Esophagus squamous epithelium (tissue), 5 donors: ENCODE results near the gene SLC25A42. TPM values are rescaled to one million over a fixed set of nuclear protein-coding genes. Genes with fewer than 3 reads are reported as not detected.
"Not testable (repeated sequence)": the region's sequence is repeated elsewhere in the genome, so short reads cannot be mapped to it uniquely, and the experiment has no call there.

Experiments used
- DNase-seq: peaks from one replicate; lab custom pipeline; 2025; lab: John Stamatoyannopoulos, UW
- H3K27ac ChIP-seq, 4 donors: fragments of 200-600 bp; sonication (generic); one replicate each; pipeline ENCODE4 v1.5.1; 2016 to 2019; ENCODE audit warnings: mild to moderate bottlenecking in 1 of 4
- H3K27me3 ChIP-seq, 4 donors: fragments of 200-600 bp; sonication (generic); 1 replicate in 3 of 4; 2 replicates in 1 of 4; pipeline versions ENCODE4 v1.5.1 to v1.6.0; 2017 to 2021; ENCODE audit warnings: antibody characterized with exemption in 1 of 4
- H3K36me3 ChIP-seq, 3 donors: fragments of 200-600 bp; sonication (generic); one replicate each; pipeline ENCODE4 v1.5.1; 2016 to 2019
- H3K4me1 ChIP-seq, 3 donors: fragments of 200-600 bp; sonication (generic); one replicate each; pipeline ENCODE4 v1.5.1; 2017 to 2019
- H3K4me3 ChIP-seq, 4 donors: fragments of 200-600 bp; sonication (generic); 1 replicate in 3 of 4; 2 replicates in 1 of 4; pipeline ENCODE4 v1.5.1; 2016 to 2019; ENCODE audit warnings: mild to moderate bottlenecking in 2 of 4, moderate library complexity in 1 of 4
- H3K9me3 ChIP-seq, 3 donors: fragments of 200-600 bp; sonication (generic); one replicate each; pipeline ENCODE4 v1.5.1; 2016 to 2019
- POLR2A ChIP-seq, 4 donors: fragments of 450-650 bp; IDR thresholded peaks; one replicate each; pipeline ENCODE4 v1.6.1; 2017; ENCODE audit warnings: antibody characterized with exemption in 4 of 4, mild to moderate bottlenecking in 4 of 4, moderate library complexity in 3 of 4
- WGBS, 2 donors: methylation state at CpG; one replicate each; pipeline ENCODE4 v1.1.5; 2018; 5-methylcytosine and 5-hydroxymethylcytosine counted together
- intact Hi-C: fragments of 100-400 bp; cut with DNase I; formaldehyde crosslinking; loops from one replicate; pipeline ENCODE4 v1.15.0; 2022
- total RNA-seq, 4 donors: library from RNA; depleted of rRNA; stranded (reverse); fragments of >200 nt; gene quantifications; one replicate each; pipeline ENCODE4 v1.1.0, GENCODE V29; 2016
- TF ChIP-seq, protein P1 (sequence below), 6 experiments: fragments of 450-650 bp in 4 of 6; fragments of 200-600 bp in 2 of 6; sonication (generic) in 2 of 6; IDR thresholded peaks; one replicate each; pipeline ENCODE4 v1.5.1; 2016 to 2019; ENCODE audit warnings: antibody characterized with exemption in 6 of 6, mild to moderate bottlenecking in 4 of 6, moderate library complexity in 4 of 6
- donor health status: DM: yes; HTN: yes; CAD: no.

The SLC25A42 gene
- total RNA-seq, 4 donors from 2014 or later: 1.7 to 3.8 (median 3.3) TPM

DNA sequence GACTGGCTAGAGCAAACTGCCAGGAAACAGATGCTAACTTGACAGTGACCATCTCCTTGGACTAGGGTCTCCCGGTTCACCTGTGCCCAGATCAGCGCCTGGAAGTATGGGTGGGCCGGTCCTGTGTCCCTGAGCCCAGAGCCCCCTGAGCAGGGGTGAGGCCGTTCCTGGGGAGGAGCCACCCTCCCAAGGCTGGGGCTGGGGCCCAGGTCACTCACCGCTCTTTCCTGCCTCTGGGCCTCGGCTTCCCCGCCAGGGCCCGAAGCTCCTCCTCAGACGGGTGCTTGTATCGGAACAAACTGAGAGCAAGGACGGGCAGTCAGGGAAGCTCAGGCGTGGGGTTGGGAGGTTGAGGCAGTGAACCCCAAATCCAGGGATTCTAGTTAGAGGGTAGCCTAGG is 69.1 kb downstream of the SLC25A42 start:
- Histone ChIP-seq H3K9me3 (peaks cover 0 to 14% (median 14%) of the 10 kb centered on the region in 3 donors), H3K36me3 (peaks cover 0 to 32% (median 0%) of the 10 kb centered on the region in 3 donors), H3K4me3 (no peak overlapping the region), H3K27me3 (no peaks in the 10 kb centered on the region), H3K4me1 (peaks cover 9 to 12% (median 11%) of the 10 kb centered on the region in 3 donors), H3K27ac (no peak overlapping the region)
- WGBS, 2 donors: 92% methylated on average over 2 of the region's 12 CpGs; no CpG with 5 or more reads in 1 of the 2 donors
- intact Hi-C loops: loop anchor here (5.0 kb wide), 1 partner anchor 76 kb away; no protein-coding TSS in a partner anchor
- TF ChIP-seq POLR2A (IDR thresholded peaks at IDR 0.05): no peak
- TF ChIP-seq, protein P1, sequence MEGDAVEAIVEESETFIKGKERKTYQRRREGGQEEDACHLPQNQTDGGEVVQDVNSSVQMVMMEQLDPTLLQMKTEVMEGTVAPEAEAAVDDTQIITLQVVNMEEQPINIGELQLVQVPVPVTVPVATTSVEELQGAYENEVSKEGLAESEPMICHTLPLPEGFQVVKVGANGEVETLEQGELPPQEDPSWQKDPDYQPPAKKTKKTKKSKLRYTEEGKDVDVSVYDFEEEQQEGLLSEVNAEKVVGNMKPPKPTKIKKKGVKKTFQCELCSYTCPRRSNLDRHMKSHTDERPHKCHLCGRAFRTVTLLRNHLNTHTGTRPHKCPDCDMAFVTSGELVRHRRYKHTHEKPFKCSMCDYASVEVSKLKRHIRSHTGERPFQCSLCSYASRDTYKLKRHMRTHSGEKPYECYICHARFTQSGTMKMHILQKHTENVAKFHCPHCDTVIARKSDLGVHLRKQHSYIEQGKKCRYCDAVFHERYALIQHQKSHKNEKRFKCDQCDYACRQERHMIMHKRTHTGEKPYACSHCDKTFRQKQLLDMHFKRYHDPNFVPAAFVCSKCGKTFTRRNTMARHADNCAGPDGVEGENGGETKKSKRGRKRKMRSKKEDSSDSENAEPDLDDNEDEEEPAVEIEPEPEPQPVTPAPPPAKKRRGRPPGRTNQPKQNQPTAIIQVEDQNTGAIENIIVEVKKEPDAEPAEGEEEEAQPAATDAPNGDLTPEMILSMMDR (IDR thresholded peaks at IDR 0.05): no peak
- DNase-seq: no peak

GRCh38 chr19:19133985-19134384 is 70.2 kb downstream of the SLC25A42 start:
- TF ChIP-seq POLR2A (IDR thresholded peaks at IDR 0.05): no peak
- TF ChIP-seq, protein P1 (IDR thresholded peaks at IDR 0.05): no peak
- H3K9me3 ChIP-seq: peaks cover 0 to 14% (median 14%) of the 10 kb centered on the region in 3 donors
- intact Hi-C loops: loop anchor here (5.0 kb wide), 1 partner anchor 77 kb away; no protein-coding TSS in a partner anchor
- no peaks in the 10 kb centered on the region for H3K27me3 ChIP-seq
- peaks cover 0 to 32% (median 0%) of the 10 kb centered on the region in 3 donors for H3K36me3 ChIP-seq
- no peak overlapping the region for H3K27ac ChIP-seq
- peaks cover 9 to 20% (median 12%) of the 10 kb centered on the region in 3 donors for H3K4me1 ChIP-seq
- 66 to 76% methylated on average over 5 to 6 of the region's 6 CpGs for WGBS, 2 donors
- no peak overlapping the region for H3K4me3 ChIP-seq
- DNase-seq: no peak

DNA sequence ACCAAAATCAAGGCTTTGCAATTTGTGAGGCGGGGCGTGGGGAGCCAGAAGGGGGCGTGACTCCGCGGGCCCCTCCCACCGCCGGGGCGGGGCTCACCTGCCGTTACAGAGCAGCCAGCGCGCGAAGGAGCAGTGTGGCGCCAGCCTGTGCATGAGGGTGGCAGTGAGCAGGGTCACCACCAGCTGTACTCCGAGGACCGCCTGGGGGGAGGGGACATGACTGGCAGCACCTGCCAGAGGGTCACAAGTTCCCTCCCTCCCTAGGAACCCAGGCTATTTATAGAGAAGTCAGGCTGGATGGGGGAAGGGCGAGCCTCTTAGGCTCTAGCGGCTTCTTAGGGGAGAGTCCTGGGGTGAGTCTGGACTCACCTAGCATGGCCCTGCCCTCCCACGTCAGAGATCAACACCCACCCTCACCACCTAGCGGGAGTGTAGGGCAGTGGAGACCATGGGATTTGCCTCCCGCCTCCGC is 70.9 kb downstream of the SLC25A42 start:
- Histone ChIP-seq H3K27ac (no peak overlapping the region), H3K4me1 (peaks cover 9 to 20% (median 12%) of the 10 kb centered on the region in 3 donors), H3K9me3 (peaks cover 0 to 14% (median 14%) of the 10 kb centered on the region in 3 donors), H3K4me3 (no peak overlapping the region), H3K27me3 (no peaks in the 10 kb centered on the region), H3K36me3 (peaks cover 0 to 26% (median 0%) of the 10 kb centered on the region in 3 donors)
- DNase-seq: no peak
- intact Hi-C loops: loop anchor here (5.0 kb wide), 1 partner anchor 77 kb away; no protein-coding TSS in a partner anchor
- TF ChIP-seq POLR2A (IDR thresholded peaks at IDR 0.05): no peak
- TF ChIP-seq, protein P1 (IDR thresholded peaks at IDR 0.05): no peak
- 58 to 86% methylated on average over 5 to 17 of the region's 21 CpGs for WGBS, 2 donors

DNA sequence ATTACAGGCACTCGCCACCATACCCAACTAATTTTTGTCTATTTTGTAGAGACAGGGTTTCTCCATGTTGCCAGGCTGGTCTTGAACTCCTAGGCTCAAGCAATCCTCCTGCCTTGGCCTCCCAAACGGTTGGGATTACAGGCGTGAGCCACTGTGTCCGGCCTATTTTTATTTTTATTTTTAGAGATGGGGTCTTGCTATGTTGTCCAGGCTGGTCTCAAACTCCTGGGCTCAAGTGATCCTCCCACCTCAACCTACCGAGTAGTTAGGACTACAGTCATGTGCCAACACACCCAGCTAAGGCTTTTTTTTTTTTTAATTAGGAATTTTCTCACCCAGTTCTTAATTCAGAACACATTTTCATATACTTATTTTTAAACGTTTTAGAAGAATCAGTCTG is 71.9 kb downstream of the SLC25A42 start:
- intact Hi-C loops, H3K27ac ChIP-seq, H3K27me3 ChIP-seq, H3K4me3 ChIP-seq, DNase-seq: not testable (repeated sequence)
- Histone ChIP-seq H3K36me3 (peaks cover 0 to 19% (median 0%) of the 10 kb centered on the region in 3 donors), H3K9me3 (peaks cover 0 to 14% (median 14%) of the 10 kb centered on the region in 3 donors), H3K4me1 (peaks cover 9 to 20% (median 12%) of the 10 kb centered on the region in 3 donors)
- WGBS, 2 donors: 78 to 85% methylated on average over 6 of the region's 6 CpGs

DNA sequence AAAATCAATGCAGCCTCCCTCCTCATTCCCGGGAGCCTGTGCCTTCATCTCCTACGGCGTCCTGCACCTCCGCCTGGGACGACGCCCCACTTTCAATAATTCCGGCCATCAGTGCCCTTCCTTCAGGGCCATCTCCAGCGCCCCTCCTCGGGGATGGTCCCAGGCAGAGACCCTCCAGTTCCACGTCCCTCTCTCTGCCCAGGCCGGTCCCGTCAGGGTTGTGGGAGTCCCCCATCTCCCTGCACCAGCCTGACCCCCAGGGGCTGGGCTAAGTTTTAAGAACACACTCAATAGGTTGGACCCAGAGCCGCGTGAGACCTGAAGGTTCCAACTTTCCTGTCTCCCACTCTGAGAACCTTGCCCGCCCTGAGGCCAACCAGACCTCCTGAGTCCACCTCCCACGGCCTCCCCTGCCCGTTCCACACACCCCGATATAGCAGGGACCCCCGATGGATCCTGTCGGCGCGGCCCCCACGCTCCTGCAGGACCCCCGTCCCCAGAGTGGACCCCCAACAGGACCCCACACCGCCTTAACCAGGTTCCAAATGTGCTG is 73.8 kb downstream of the SLC25A42 start:
- peak overlapping the region; percentile 72 to 87 (median 80) for H3K4me3 ChIP-seq
- peaks cover 0 to 9% (median 0%) of the 10 kb centered on the region in 3 donors for H3K36me3 ChIP-seq
- no peak for DNase-seq
- H3K27me3 ChIP-seq: no peaks in the 10 kb centered on the region
- whole genome bisulfite sequencing, 2 donors: 18 to 30% methylated on average over 6 to 11 of the region's 25 CpGs
- TF ChIP-seq, protein P1 (IDR thresholded peaks at IDR 0.05): no peak
- TF ChIP-seq POLR2A (IDR thresholded peaks at IDR 0.05): no peak
- peaks cover 9 to 20% (median 12%) of the 10 kb centered on the region in 3 donors for H3K4me1 ChIP-seq
- H3K27ac ChIP-seq: peak overlapping the region; percentile 66 to 85 (median 84)
- intact Hi-C loops: no loop called here
- H3K9me3 ChIP-seq: peaks cover 0 to 4% (median 2%) of the 10 kb centered on the region in 3 donors
